Measurements from ENCODE around the gene ABHD17C.

- TF ChIP-seq NRF1 (IDR thresholded peaks at IDR 0.05; ENCODE audit: low read depth, low read length) (no peak), CTCF (IDR thresholded peaks at IDR 0.05; ENCODE audit: control extremely low read depth in 1 of 3, insufficient read depth in 1 of 3, low read depth in 1 of 3, low read length in 3 of 3) (no peak), POLR2A (IDR thresholded peaks at IDR 0.05; ENCODE audit: control extremely low read depth in 1 of 2, low read depth in 2 of 2, low read length in 2 of 2) (no peak), FOSL1 (IDR thresholded peaks at IDR 0.05; ENCODE audit: insufficient read depth, low read depth, low read length) (no peak), RAD21 (IDR thresholded peaks at IDR 0.05 in 1 of 2, conservative IDR thresholded peaks at IDR 0.05 in 1 of 2; ENCODE audit: low read depth in 2 of 2, low read length in 2 of 2) (no peak), MAX (IDR thresholded peaks at IDR 0.05) (no peak)
Measured at GRCh38 chr15:80732818-80733217, 37.7 kb downstream of the ABHD17C start.

All from H1 (cell line).